ENCODE data around the gene FAM32A. TPM values are rescaled to one million over a fixed set of nuclear protein-coding genes. Genes with fewer than 3 reads are reported as not detected.

Gene FAM32A
- total RNA-seq, result 10 to 100 TPM; 86.9 to 97.7 (median 92.5) TPM
- polyA plus RNA-seq, result 100 to 1,000 TPM in 2 of 3 donors, 10 to 100 TPM in 1; 90.2 to 239 (median 156) TPM

- peaks cover 0 to 25% (median 21%) of the 10 kb centered on the region in 4 donors for H3K4me1 ChIP-seq
- WGBS, 2 donors, result 0% methylated on average over 39 of the region's 39 CpGs
- intact Hi-C loops (cut with DNase I), result loop anchor here (1.0 to 5.0 kb wide), 3 partner anchors 12 to 348 kb away; partner anchors contain the start of genes AP1M1 and RAB8A
- peak; percentile 100 for DNase-seq
- H3K4me3 ChIP-seq, result peak within 1 kb of the TSS; percentile 81 to 90 (median 83)
- H3K27ac ChIP-seq, result peak within 1 kb of the TSS; percentile 83 to 87 (median 84)
- no peaks in the 10 kb centered on the region for H3K9me3 ChIP-seq
- TF ChIP-seq POLR2AphosphoS5 (IDR thresholded peaks at IDR 0.05) (peak; percentile 83 to 96 (median 94)), POLR2A (IDR thresholded peaks at IDR 0.05) (peak; percentile 74 to 78), EP300 (IDR thresholded peaks at IDR 0.05) (no peak)
- no peaks in the 10 kb centered on the region for H3K27me3 ChIP-seq
- peaks cover 0 to 26% (median 2%) of the 10 kb centered on the region in 4 donors for H3K36me3 ChIP-seq
Measured at GRCh38 chr19:16185123-16185767, at the start of gene FAM32A. TSS of gene FAM32A (plus strand) at chr19:16185410. CDS start at chr19:16185443, 33 bp downstream.

- Histone ChIP-seq H3K27ac (no peak overlapping the region), H3K4me1 (no peaks in the 10 kb centered on the region), H3K4me3 (no peak overlapping the region), H3K9me3 (no peaks in the 10 kb centered on the region), H3K36me3 (peaks cover 18 to 35% (median 22%) of the 10 kb centered on the region in 4 donors), H3K27me3 (no peaks in the 10 kb centered on the region)
- WGBS, 2 donors, result 91 to 97% methylated on average over 4 of the region's 4 CpGs
- DNase-seq, result no peak
- intact Hi-C loops (cut with DNase I), result no loop called here
- TF ChIP-seq EP300 (IDR thresholded peaks at IDR 0.05) (no peak), POLR2A (IDR thresholded peaks at IDR 0.05) (no peak), POLR2AphosphoS5 (IDR thresholded peaks at IDR 0.05) (no peak), CTCF (IDR thresholded peaks at IDR 0.05) (no peak)
Measured at GRCh38 chr19:16135430-16136127, 49.6 kb upstream of the FAM32A start.

- no peak overlapping the region for H3K4me3 ChIP-seq
- H3K9me3 ChIP-seq, result no peaks in the 10 kb centered on the region
- H3K4me1 ChIP-seq, result no peaks in the 10 kb centered on the region
- no peak for DNase-seq
- H3K36me3 ChIP-seq, result peaks cover 17 to 27% (median 19%) of the 10 kb centered on the region in 4 donors
- TF ChIP-seq POLR2A (IDR thresholded peaks at IDR 0.05) (no peak), CTCF (IDR thresholded peaks at IDR 0.05) (no peak), POLR2AphosphoS5 (IDR thresholded peaks at IDR 0.05) (no peak), EP300 (IDR thresholded peaks at IDR 0.05) (no peak)
- no peak overlapping the region for H3K27ac ChIP-seq
- intact Hi-C loops (cut with DNase I), result no loop called here
- no peaks in the 10 kb centered on the region for H3K27me3 ChIP-seq
- WGBS, 2 donors, result 40 to 70% methylated on average over 16 of the region's 16 CpGs
Measured at GRCh38 chr19:16136185-16136999, 48.8 kb upstream of the FAM32A start.

- intact Hi-C loops (cut with DNase I), result no loop called here
- WGBS, 2 donors, result 47 to 84% methylated on average over 13 of the region's 13 CpGs
- no peak for DNase-seq
- Histone ChIP-seq H3K9me3 (no peaks in the 10 kb centered on the region), H3K4me1 (no peaks in the 10 kb centered on the region), H3K27me3 (peaks cover 0 to 10% (median 0%) of the 10 kb centered on the region in 3 donors), H3K36me3 (no peaks in the 10 kb centered on the region), H3K4me3 (no peak overlapping the region), H3K27ac (no peak overlapping the region)
- TF ChIP-seq CTCF (IDR thresholded peaks at IDR 0.05) (no peak), POLR2AphosphoS5 (IDR thresholded peaks at IDR 0.05) (no peak), EP300 (IDR thresholded peaks at IDR 0.05) (no peak)
Measured at GRCh38 chr19:16139752-16140151, 45.5 kb upstream of the FAM32A start.
